Measurements from ENCODE around the gene ZNF853.

ZNF853 gene

DNA sequence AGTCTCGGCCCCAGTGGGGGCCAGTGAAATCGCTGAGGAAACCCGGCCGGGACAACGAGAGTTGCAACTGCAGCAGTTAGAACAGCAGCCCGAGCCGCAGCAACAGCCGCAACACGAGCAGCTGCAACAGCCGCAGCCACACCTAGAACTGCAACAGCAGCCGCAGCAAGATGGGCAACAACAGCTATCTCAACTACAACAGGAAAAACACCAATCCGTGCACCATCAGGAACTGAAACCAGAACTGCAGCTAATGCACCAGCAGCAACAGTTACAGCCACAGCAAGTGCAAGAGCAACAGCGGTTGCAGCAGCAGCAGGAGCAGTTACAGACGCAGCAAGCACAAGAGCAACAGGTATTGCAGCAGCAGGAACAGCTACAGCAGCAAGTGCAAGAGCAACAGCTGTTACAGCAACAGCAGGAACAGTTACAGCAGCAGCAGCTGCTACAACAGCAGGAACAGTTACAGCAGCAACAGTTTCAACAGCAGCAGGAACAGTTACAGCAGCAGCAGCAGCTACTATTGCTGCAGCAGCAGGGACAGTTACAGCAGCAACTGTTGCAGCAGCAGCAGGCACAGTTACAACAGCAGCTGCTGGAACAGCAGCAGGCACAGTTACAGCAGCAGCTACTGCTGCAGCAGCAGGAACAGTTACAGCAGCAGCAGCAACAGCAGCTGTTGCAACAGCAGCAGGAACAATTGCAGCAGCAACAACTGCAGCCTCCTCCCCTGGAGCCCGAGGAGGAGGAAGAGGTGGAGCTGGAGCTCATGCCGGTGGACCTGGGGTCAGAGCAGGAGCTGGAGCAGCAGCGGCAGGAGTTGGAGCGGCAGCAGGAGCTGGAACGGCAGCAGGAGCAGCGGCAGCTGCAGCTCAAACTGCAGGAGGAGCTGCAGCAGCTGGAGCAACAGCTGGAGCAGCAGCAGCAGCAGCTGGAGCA, 6.1 kb downstream of the ZNF853 start:
- TF ChIP-seq EZH2 (IDR thresholded peaks at IDR 0.05; ENCODE audit: borderline replicate concordance, low read depth, low read length, severe bottlenecking) = no peak
- TF ChIP-seq, protein P1, sequence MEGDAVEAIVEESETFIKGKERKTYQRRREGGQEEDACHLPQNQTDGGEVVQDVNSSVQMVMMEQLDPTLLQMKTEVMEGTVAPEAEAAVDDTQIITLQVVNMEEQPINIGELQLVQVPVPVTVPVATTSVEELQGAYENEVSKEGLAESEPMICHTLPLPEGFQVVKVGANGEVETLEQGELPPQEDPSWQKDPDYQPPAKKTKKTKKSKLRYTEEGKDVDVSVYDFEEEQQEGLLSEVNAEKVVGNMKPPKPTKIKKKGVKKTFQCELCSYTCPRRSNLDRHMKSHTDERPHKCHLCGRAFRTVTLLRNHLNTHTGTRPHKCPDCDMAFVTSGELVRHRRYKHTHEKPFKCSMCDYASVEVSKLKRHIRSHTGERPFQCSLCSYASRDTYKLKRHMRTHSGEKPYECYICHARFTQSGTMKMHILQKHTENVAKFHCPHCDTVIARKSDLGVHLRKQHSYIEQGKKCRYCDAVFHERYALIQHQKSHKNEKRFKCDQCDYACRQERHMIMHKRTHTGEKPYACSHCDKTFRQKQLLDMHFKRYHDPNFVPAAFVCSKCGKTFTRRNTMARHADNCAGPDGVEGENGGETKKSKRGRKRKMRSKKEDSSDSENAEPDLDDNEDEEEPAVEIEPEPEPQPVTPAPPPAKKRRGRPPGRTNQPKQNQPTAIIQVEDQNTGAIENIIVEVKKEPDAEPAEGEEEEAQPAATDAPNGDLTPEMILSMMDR (IDR thresholded peaks at IDR 0.05; ENCODE audit: borderline replicate concordance, extremely low read depth, low read length, poor library complexity, severe bottlenecking) = no peak
- H4K20me1 ChIP-seq (ENCODE audit: insufficient read depth, low read length) = no peaks in the 10 kb centered on the region
- no peak overlapping the region for H3K4me2 ChIP-seq (ENCODE audit: insufficient read depth, low read length)
- H3K36me3 ChIP-seq (ENCODE audit: insufficient read depth, low read length) = no peaks in the 10 kb centered on the region
- peaks cover 27% of the 10 kb centered on the region for H3K4me1 ChIP-seq (ENCODE audit: insufficient read depth, low read length)
- no peak for DNase-seq
- no peak for ATAC-seq (ENCODE audit: insufficient read depth, low read depth)
- no peak overlapping the region for H3K4me3 ChIP-seq (ENCODE audit: low read depth in 1 of 2, low read length in 2 of 2)
- no peak overlapping the region for H3K9ac ChIP-seq (ENCODE audit: low read depth, low read length)
- H3K9me3 ChIP-seq (ENCODE audit: insufficient read depth, low read length, severe bottlenecking) = no peaks in the 10 kb centered on the region
- no peaks in the 10 kb centered on the region for H3K27me3 ChIP-seq (ENCODE audit: insufficient read depth, low read length, poor library complexity)
- H2AFZ ChIP-seq (ENCODE audit: low read depth, low read length) = no peak overlapping the region
- no peaks in the 10 kb centered on the region for H3K79me2 ChIP-seq (ENCODE audit: insufficient read depth, low read length)
- H3K27ac ChIP-seq (ENCODE audit: low read length) = 0 out of 2 replicates have a peak overlapping the region, but pooled peaks have one; percentile 17

DNA sequence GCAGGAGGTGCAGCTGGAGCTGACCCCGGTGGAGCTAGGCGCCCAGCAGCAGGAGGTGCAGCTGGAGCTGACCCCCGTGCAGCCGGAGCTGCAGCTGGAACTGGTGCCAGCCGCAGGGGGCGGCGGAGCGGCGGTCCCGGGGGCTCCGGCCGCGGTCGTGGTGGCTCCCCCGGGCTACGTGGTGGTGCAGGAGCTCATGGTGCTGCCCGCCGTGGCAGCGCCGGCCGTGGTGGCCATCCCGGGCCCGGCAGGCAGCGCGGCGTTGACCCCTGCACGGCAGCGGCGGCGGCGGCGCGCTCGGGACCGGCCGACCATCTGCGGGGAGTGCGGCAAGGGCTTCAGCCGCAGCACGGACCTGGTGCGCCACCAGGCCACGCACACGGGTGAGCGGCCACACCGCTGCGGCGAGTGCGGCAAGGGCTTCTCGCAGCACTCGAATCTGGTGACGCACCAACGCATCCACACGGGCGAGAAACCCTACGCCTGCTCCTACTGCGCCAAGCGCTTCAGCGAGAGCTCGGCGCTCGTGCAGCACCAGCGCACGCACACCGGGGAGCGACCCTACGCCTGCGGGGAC, 6.8 kb downstream of the ZNF853 start:
- no peak overlapping the region for H3K27ac ChIP-seq (ENCODE audit: low read length)
- H4K20me1 ChIP-seq (ENCODE audit: insufficient read depth, low read length) = no peaks in the 10 kb centered on the region
- no peaks in the 10 kb centered on the region for H3K27me3 ChIP-seq (ENCODE audit: insufficient read depth, low read length, poor library complexity)
- DNase-seq (no peak), ATAC-seq (ENCODE audit: insufficient read depth, low read depth) (no peak)
- no peaks in the 10 kb centered on the region for H3K36me3 ChIP-seq (ENCODE audit: insufficient read depth, low read length)
- no peak overlapping the region for H3K4me2 ChIP-seq (ENCODE audit: insufficient read depth, low read length)
- no peak overlapping the region for H2AFZ ChIP-seq (ENCODE audit: low read depth, low read length)
- no peak overlapping the region for H3K9ac ChIP-seq (ENCODE audit: low read depth, low read length)
- TF ChIP-seq, protein P1 (IDR thresholded peaks at IDR 0.05; ENCODE audit: borderline replicate concordance, extremely low read depth, low read length, poor library complexity, severe bottlenecking) = no peak
- TF ChIP-seq EZH2 (IDR thresholded peaks at IDR 0.05; ENCODE audit: borderline replicate concordance, low read depth, low read length, severe bottlenecking) = no peak
- peaks cover 27% of the 10 kb centered on the region for H3K4me1 ChIP-seq (ENCODE audit: insufficient read depth, low read length)
- no peaks in the 10 kb centered on the region for H3K9me3 ChIP-seq (ENCODE audit: insufficient read depth, low read length, severe bottlenecking)
- no peaks in the 10 kb centered on the region for H3K79me2 ChIP-seq (ENCODE audit: insufficient read depth, low read length)
- no peak overlapping the region for H3K4me3 ChIP-seq (ENCODE audit: low read depth in 1 of 2, low read length in 2 of 2)

DNA sequence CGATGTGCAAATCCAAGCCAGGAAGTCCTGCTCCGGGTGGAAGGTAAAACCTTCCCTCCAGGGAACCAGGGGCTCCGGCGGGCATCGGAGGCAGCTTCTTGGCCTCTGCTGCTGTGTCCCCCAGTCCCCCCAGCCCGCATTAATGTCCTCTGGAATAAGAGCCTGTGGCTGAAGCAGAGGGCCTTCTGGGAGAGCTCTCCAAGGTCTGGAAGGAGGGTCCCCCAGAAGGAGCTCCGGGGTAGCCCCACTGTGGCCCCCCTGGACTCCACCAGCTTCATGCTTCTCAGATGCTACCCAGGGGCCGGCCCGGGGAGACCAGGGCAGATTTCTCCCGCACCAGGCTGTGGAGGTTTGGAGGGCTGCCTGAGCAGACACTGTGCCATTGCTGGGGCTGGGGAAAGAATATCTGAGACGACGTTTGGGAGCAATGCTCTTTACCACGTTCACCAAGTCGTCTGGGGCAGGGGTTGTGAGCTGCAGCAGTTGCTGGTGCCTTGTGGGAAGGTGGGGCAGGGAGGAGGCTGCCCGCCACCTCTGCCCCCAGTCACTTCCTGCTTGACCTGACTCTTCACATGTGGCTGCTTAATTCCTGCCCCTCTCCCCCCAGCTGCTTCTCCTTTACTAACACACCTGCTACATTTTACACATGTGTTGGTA, 8.3 kb downstream of the ZNF853 start:
- peaks cover 27% of the 10 kb centered on the region for H3K4me1 ChIP-seq (ENCODE audit: insufficient read depth, low read length)
- H3K36me3 ChIP-seq (ENCODE audit: insufficient read depth, low read length) = no peaks in the 10 kb centered on the region
- no peak for TF ChIP-seq EZH2 (IDR thresholded peaks at IDR 0.05; ENCODE audit: borderline replicate concordance, low read depth, low read length, severe bottlenecking)
- TF ChIP-seq, protein P1 (IDR thresholded peaks at IDR 0.05; ENCODE audit: borderline replicate concordance, extremely low read depth, low read length, poor library complexity, severe bottlenecking) = no peak
- no peaks in the 10 kb centered on the region for H3K27me3 ChIP-seq (ENCODE audit: insufficient read depth, low read length, poor library complexity)
- peak; percentile 96 for ATAC-seq (ENCODE audit: insufficient read depth, low read depth)
- peak overlapping the region; percentile 74 for H2AFZ ChIP-seq (ENCODE audit: low read depth, low read length)
- H3K4me3 ChIP-seq (ENCODE audit: low read depth in 1 of 2, low read length in 2 of 2) = peak overlapping the region in 1 of 2 experiments; percentile 38; a peak in 2 of 4 replicates
- H3K9ac ChIP-seq (ENCODE audit: low read depth, low read length) = peak overlapping the region; percentile 49
- no peaks in the 10 kb centered on the region for H4K20me1 ChIP-seq (ENCODE audit: insufficient read depth, low read length)
- H3K4me2 ChIP-seq (ENCODE audit: insufficient read depth, low read length) = peak overlapping the region; percentile 63
- H3K9me3 ChIP-seq (ENCODE audit: insufficient read depth, low read length, severe bottlenecking) = no peaks in the 10 kb centered on the region
- peak overlapping the region; percentile 74 for H3K27ac ChIP-seq (ENCODE audit: low read length)
- DNase-seq = peak; percentile 82
- no peaks in the 10 kb centered on the region for H3K79me2 ChIP-seq (ENCODE audit: insufficient read depth, low read length)

Data from DND-41 (cell line).